CD4-positive, alpha-beta memory T cell (primary cell): ENCODE measurements around the gene FAM241A. TPM values are rescaled to one million over a fixed set of nuclear protein-coding genes. Genes with fewer than 3 reads are reported as not detected.

Source experiments
- CTCF ChIA-PET: fragments of 350-600 bp; sonication (Branson Sonifier 250); formaldehyde crosslinking; loops from one replicate; lab custom pipeline; 2021; ENCODE audit warnings: inconsistent platforms; ENCODE audit not compliant: partially characterized antibody; lab: Charles Lee
- POLR2A ChIA-PET: fragments of 350-600 bp; sonication (Branson Sonifier 250); formaldehyde crosslinking; loops from one replicate; lab custom pipeline; 2021; ENCODE audit not compliant: partially characterized antibody; lab: Charles Lee
- DNase-seq, 5 donors: peaks; one replicate each; pipeline versions ENCODE4 v3.0.0 to v3.0.0-alpha.2; 2020 to 2022; ENCODE audit warnings: mixed read lengths in 1 of 5
- H3K27ac ChIP-seq: one replicate; pipeline ENCODE4 v1.7.0; 2013; ENCODE audit warnings: low read depth, low read length
- H3K27me3 ChIP-seq: 2 replicates; pipeline ENCODE4 v1.7.0; 2013; ENCODE audit warnings: mild to moderate bottlenecking, low read length, moderate library complexity; ENCODE audit not compliant: insufficient read depth
- H3K36me3 ChIP-seq: 2 replicates; pipeline ENCODE4 v1.7.0; 2013; ENCODE audit warnings: mild to moderate bottlenecking, low read length, moderate library complexity; ENCODE audit not compliant: insufficient read depth
- H3K4me1 ChIP-seq: 2 replicates; pipeline ENCODE4 v1.7.0; 2013; ENCODE audit warnings: mild to moderate bottlenecking, low read length, moderate library complexity; ENCODE audit not compliant: insufficient read depth
- H3K4me3 ChIP-seq, 2 donors: one replicate each; pipeline ENCODE4 v1.7.0; 2013; ENCODE audit warnings: low read length in 2 of 2, mild to moderate bottlenecking in 1 of 2
- H3K9me3 ChIP-seq, 2 donors: one replicate each; pipeline ENCODE4 v1.7.0; 2013; ENCODE audit warnings: low read length in 2 of 2, control low read depth in 1 of 2; ENCODE audit not compliant: control insufficient read depth in 1 of 2
- H3K27ac Mint-ChIP-seq, 7 donors: one replicate each; pipeline ENCODE4 v1.8.0; 2020 to 2021; ENCODE audit warnings: mixed read lengths in 7 of 7, mild to moderate bottlenecking in 6 of 7, inconsistent platforms in 3 of 7, moderate library complexity in 3 of 7
- H3K27me3 Mint-ChIP-seq, 2 donors: one replicate each; pipeline ENCODE4 v1.8.0; 2020 to 2021; ENCODE audit warnings: mixed read lengths in 2 of 2
- H3K36me3 Mint-ChIP-seq, 2 donors: one replicate each; pipeline ENCODE4 v1.8.0; 2020 to 2021; ENCODE audit warnings: mixed read lengths in 2 of 2, inconsistent platforms in 1 of 2, mild to moderate bottlenecking in 1 of 2
- H3K4me1 Mint-ChIP-seq, 4 donors: one replicate each; pipeline ENCODE4 v1.8.0; 2020 to 2021; ENCODE audit warnings: mixed read lengths in 4 of 4, mild to moderate bottlenecking in 1 of 4
- H3K4me3 Mint-ChIP-seq, 8 donors: one replicate each; pipeline ENCODE4 v1.8.0; 2020 to 2021; ENCODE audit warnings: mixed read lengths in 8 of 8, mild to moderate bottlenecking in 7 of 8, moderate library complexity in 6 of 8, inconsistent platforms in 3 of 8
- H3K9me3 Mint-ChIP-seq, 8 donors: one replicate each; pipeline ENCODE4 v1.8.0; 2020 to 2021; ENCODE audit warnings: mixed read lengths in 8 of 8, mild to moderate bottlenecking in 5 of 8, inconsistent platforms in 3 of 8, moderate library complexity in 1 of 8
- intact Hi-C: fragments of 100-400 bp; cut with micrococcal nuclease; formaldehyde crosslinking; loops from one replicate; pipeline ENCODE4 v1.15.1; 2023
- polyA plus RNA-seq, 2 donors: library from polyadenylated mRNA; unstranded; fragments of 300-500 nt; fragmentation: Illumina TruSeq; gene quantifications; one replicate each; pipeline ENCODE4 v1.2.3, GENCODE V29; 2021
- total RNA-seq, 2 experiments: library from RNA; stranded (reverse); gene quantifications; one replicate each; pipeline ENCODE4 v1.2.3, GENCODE V29; 2021

The FAM241A gene
- total and polyA plus RNA-seq, 4 experiments from 2014 or later = 2.7 to 4.7 (median 3.4) TPM

DNA sequence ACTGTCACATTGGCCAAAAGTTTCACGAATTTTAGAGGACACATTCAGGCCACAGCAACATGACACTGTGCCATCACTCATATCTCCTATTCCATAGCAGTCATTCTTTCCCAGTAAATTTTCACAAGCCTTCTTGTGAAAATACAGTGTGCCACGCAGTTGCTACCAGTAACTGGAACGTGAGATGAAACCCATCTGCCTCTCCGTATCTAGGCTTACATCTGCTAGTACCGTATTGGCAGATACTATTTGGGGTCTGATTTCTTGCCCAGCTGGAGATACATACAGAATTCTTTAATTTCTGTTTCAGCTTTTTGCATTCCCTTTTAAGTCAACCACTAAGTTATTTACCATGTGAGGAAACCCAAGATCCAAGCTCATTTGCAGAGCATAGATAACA lies 8.7 kb upstream of the FAM241A start:
- H3K9me3 Mint-ChIP-seq = no peaks in the 10 kb centered on the region
- POLR2A ChIA-PET = no interaction called here
- no peaks in the 10 kb centered on the region for H3K4me1 ChIP-seq
- no peaks in the 10 kb centered on the region for H3K4me1 Mint-ChIP-seq
- no peaks in the 10 kb centered on the region for H3K9me3 ChIP-seq
- H3K27ac Mint-ChIP-seq = no peak overlapping the region
- H3K27me3 ChIP-seq = no peaks in the 10 kb centered on the region
- DNase-seq = no peak
- CTCF ChIA-PET = interaction anchor here (0.9 kb wide), 1 partner anchor 387 kb away, joined by 3 read pairs; no protein-coding TSS in a partner anchor
- H3K36me3 Mint-ChIP-seq = no peaks in the 10 kb centered on the region
- H3K4me3 Mint-ChIP-seq = no peak overlapping the region
- peaks cover 0 to 2% of the 10 kb centered on the region in 2 donors for H3K27me3 Mint-ChIP-seq
- H3K36me3 ChIP-seq = no peaks in the 10 kb centered on the region
- H3K4me3 ChIP-seq = no peak overlapping the region
- intact Hi-C loops = no loop called here
- H3K27ac ChIP-seq = no peak overlapping the region

DNA sequence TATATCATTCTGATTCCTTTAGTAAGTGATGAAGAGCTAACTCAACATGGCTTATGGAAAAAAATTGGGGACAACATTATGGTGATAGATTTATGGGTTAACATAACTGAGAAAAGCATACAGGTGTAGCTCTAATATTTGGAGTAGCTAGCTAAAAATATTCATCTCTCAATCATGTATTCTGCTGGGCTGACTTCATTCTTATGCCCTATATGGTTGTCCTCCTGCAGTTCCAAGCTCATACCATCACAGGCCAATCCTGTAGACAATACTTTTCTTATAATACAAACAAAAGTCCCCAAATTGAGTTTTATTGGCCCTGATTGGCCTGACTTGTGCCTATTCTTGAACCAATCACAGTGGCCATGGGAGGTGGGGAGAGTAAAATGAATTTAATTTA lies 6.7 kb upstream of the FAM241A start:
- CTCF ChIA-PET = interaction anchor here (0.6 to 1.1 kb wide), 2 partner anchors 38 to 64 kb away, joined by 3 read pairs; no protein-coding TSS in a partner anchor
- Histone ChIP-seq H3K36me3 (no peaks in the 10 kb centered on the region), H3K27ac (no peak overlapping the region), H3K27me3 (no peaks in the 10 kb centered on the region), H3K4me3 (no peak overlapping the region), H3K4me1 (no peaks in the 10 kb centered on the region), H3K9me3 (no peaks in the 10 kb centered on the region)
- H3K9me3 Mint-ChIP-seq = no peaks in the 10 kb centered on the region
- H3K4me1 Mint-ChIP-seq = no peaks in the 10 kb centered on the region
- H3K27ac Mint-ChIP-seq = no peak overlapping the region
- H3K36me3 Mint-ChIP-seq = no peaks in the 10 kb centered on the region
- DNase-seq = no peak
- H3K4me3 Mint-ChIP-seq = no peak overlapping the region
- POLR2A ChIA-PET = no interaction called here
- peaks cover 0 to 2% of the 10 kb centered on the region in 2 donors for H3K27me3 Mint-ChIP-seq
- intact Hi-C loops = no loop called here

DNA sequence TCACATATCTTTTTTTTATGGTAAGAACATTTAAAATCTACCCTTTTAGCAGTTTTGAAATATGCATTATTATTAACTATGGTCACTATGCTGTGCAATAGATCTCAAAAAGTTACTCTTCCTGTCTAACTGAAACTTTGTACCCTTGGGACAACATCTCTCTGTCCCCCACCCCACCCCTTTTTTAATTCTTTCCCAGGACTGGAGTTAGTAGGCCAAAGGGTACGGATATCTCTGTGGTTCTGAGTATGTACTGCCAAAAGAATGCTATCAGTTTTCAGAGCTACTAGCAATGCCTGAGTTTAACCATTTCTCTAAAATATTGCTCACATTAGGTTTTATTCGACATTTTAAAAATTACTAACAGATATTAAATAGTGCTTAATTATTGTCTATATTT lies 4.7 kb upstream of the FAM241A start:
- no peaks in the 10 kb centered on the region for H3K36me3 ChIP-seq
- no peak overlapping the region for H3K27ac ChIP-seq
- Mint-ChIP-seq H3K27ac (no peak overlapping the region), H3K27me3 (peaks cover 0 to 2% of the 10 kb centered on the region in 2 donors), H3K4me3 (no peak overlapping the region), H3K4me1 (peaks cover 0 to 5% (median 4%) of the 10 kb centered on the region in 4 donors), H3K9me3 (no peaks in the 10 kb centered on the region), H3K36me3 (no peaks in the 10 kb centered on the region)
- CTCF ChIA-PET = no interaction called here
- POLR2A ChIA-PET = no interaction called here
- DNase-seq = no peak
- intact Hi-C loops = loop anchor here (10.0 kb wide), 1 partner anchor 1624 kb away; the partner anchor contains the start of gene CAMK2D
- H3K4me1 ChIP-seq = peaks cover 4% of the 10 kb centered on the region
- H3K9me3 ChIP-seq = no peaks in the 10 kb centered on the region
- no peaks in the 10 kb centered on the region for H3K27me3 ChIP-seq
- no peak overlapping the region for H3K4me3 ChIP-seq

DNA sequence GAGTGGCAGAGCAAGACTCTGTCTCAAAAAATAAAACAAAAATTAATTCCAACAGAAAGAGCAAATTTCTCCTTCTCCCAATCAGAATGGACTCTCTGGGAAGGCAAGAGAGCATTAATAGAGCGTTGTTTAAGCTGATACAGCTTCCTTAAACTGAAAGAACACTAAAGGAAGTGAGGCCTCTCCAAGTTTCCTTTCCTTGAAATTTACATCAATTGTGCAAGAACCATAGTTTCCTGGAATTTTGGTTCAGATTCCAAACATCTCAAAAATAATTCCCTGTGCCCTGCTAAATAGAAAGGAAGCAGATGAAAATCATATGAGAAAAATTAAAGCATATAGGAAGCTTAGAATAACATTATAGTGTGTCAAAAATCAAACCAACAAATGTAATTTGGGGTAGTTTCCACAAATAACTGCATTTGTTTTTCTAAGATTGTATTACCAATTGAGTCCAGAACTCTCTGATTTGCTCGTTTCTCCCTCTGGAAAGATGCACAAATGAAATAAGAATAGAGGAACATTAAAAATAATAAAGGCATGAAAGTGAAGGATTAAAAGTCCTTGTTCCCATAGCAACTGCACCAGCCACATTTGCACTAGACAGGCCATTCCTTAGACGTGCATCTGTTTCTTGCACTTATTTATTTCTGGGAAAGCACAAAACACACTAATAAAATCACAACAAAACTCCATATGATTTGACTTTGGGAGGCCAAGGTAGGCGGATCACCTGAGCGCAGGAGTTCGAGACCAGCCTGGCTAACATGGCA lies 3.7 kb upstream of the FAM241A start:
- Mint-ChIP-seq H3K27me3 (no peaks in the 10 kb centered on the region), H3K9me3 (no peaks in the 10 kb centered on the region), H3K36me3 (peaks cover 0 to 3% of the 10 kb centered on the region in 2 donors), H3K4me1 (peaks cover 7 to 11% (median 8%) of the 10 kb centered on the region in 4 donors), H3K4me3 (no peak overlapping the region), H3K27ac (peak overlapping the region in 1 of 7 donors; percentile 19)
- no peaks in the 10 kb centered on the region for H3K36me3 ChIP-seq
- no peaks in the 10 kb centered on the region for H3K27me3 ChIP-seq
- CTCF ChIA-PET = interaction anchor here (1.3 kb wide), 1 partner anchor 93 kb away, joined by 4 read pairs; no protein-coding TSS in a partner anchor
- H3K4me3 ChIP-seq = no peak overlapping the region
- no peak overlapping the region for H3K27ac ChIP-seq
- POLR2A ChIA-PET = no interaction called here
- H3K9me3 ChIP-seq = no peaks in the 10 kb centered on the region
- peaks cover 6% of the 10 kb centered on the region for H3K4me1 ChIP-seq
- DNase-seq = no peak
- intact Hi-C loops = loop anchor here (10.0 kb wide), 1 partner anchor 1623 kb away; the partner anchor contains the start of gene CAMK2D

DNA sequence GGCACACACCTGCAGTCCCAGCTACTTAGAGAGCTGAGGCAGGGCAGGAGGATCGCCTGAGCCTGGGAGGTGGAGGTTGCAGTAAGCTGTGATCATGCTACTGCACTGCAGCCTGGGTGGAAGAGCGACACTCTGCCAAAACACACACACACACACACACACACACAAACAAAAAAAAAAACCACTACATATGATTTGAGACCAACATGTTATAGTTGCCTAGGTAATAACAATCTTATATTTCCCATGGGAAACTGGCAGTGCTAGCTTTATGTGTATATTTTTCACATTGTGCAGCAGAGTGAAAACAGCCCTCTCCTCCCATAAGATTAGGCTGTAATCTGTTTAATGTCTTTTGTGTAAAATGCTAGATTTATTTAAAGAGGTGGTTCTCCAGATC lies 3.1 kb upstream of the FAM241A start:
- CTCF ChIA-PET = interaction anchor here (1.3 kb wide), 1 partner anchor 92 kb away, joined by 4 read pairs; no protein-coding TSS in a partner anchor
- Histone ChIP-seq H3K9me3 (no peaks in the 10 kb centered on the region), H3K4me1 (peaks cover 13% of the 10 kb centered on the region), H3K36me3 (no peaks in the 10 kb centered on the region), H3K27me3 (no peaks in the 10 kb centered on the region), H3K27ac (no peak overlapping the region), H3K4me3 (no peak overlapping the region)
- intact Hi-C loops = loop anchor here (10.0 kb wide), 1 partner anchor 1623 kb away; the partner anchor contains the start of gene CAMK2D
- no peaks in the 10 kb centered on the region for H3K27me3 Mint-ChIP-seq
- H3K4me3 Mint-ChIP-seq = no peak overlapping the region
- H3K4me1 Mint-ChIP-seq = peaks cover 14 to 18% (median 14%) of the 10 kb centered on the region in 4 donors
- no peak for DNase-seq
- H3K36me3 Mint-ChIP-seq = peaks cover 0 to 3% of the 10 kb centered on the region in 2 donors
- POLR2A ChIA-PET = no interaction called here
- no peak overlapping the region for H3K27ac Mint-ChIP-seq
- no peaks in the 10 kb centered on the region for H3K9me3 Mint-ChIP-seq

DNA sequence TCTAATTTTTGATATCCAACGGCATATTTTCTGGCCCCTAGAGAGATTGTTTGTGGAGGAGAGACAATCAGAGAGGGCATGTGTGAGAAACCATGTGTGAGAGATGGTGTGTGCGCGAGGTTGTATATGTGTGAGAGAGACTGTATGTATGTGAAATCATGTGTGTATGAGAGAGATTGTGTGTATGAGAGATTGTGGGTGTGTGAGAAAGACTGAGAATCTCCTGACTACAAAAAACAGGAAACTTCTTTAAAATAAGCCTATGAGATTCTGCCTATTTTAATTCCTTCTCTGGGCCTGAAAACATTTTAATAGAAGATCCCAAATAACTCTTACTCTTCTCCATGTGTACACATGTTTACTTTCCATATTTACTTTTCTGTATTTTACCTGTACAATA lies 1.5 kb upstream of the FAM241A start:
- Histone ChIP-seq H3K9me3 (no peaks in the 10 kb centered on the region), H3K36me3 (no peaks in the 10 kb centered on the region), H3K27ac (no peak overlapping the region), H3K27me3 (no peaks in the 10 kb centered on the region), H3K4me3 (no peak overlapping the region), H3K4me1 (peaks cover 25% of the 10 kb centered on the region)
- Mint-ChIP-seq H3K36me3 (peaks cover 0 to 3% of the 10 kb centered on the region in 2 donors), H3K9me3 (no peaks in the 10 kb centered on the region), H3K27ac (peak overlapping the region in 3 of 7 donors; percentile 10 to 85 (median 48)), H3K4me1 (peaks cover 22 to 34% (median 26%) of the 10 kb centered on the region in 4 donors), H3K4me3 (peak overlapping the region in 3 of 8 donors; percentile 1 to 11 (median 1)), H3K27me3 (no peaks in the 10 kb centered on the region)
- no peak for DNase-seq
- ChIA-PET POLR2A (no interaction called here), CTCF (no interaction called here)
- intact Hi-C loops = loop anchor here (2.0 to 10.0 kb wide), 2 partner anchors 141 to 1621 kb away; partner anchors contain the start of genes CAMK2D and TIFA
